Right atrium auricular region (tissue), 2 donors: ENCODE data around the gene AP3S2. TPM values are rescaled to one million over a fixed set of nuclear protein-coding genes. Genes with fewer than 3 reads are reported as not detected.

Experiments
- DNase-seq: peaks from one replicate; pipeline ENCODE4 v3.0.0-alpha.2; 2019; ENCODE audit warnings: low spot score
- H3K27ac ChIP-seq, 2 donors: fragments of 200-600 bp; sonication (generic); 1 replicate in 1 of 2; 2 replicates in 1 of 2; pipeline ENCODE4 v1.5.1; 2016 to 2019
- H3K27me3 ChIP-seq, 2 donors: fragments of 200-600 bp; sonication (generic); one replicate each; pipeline versions ENCODE4 v1.5.1 to v1.6.0; 2017 to 2019
- H3K36me3 ChIP-seq: fragments of 200-600 bp; sonication (generic); one replicate; pipeline ENCODE4 v1.5.1; 2016
- H3K4me1 ChIP-seq, 2 donors: fragments of 200-600 bp; sonication (generic); one replicate each; pipeline versions ENCODE4 v1.5.1 to v1.6.0; 2017 to 2019
- H3K4me3 ChIP-seq, 2 donors: fragments of 200-600 bp; sonication (generic); 1 replicate in 1 of 2; 2 replicates in 1 of 2; pipeline ENCODE4 v1.5.1; 2017 to 2019; ENCODE audit warnings: mild to moderate bottlenecking in 1 of 2, moderate library complexity in 1 of 2
- H3K9me3 ChIP-seq, 2 donors: fragments of 200-600 bp; sonication (generic); one replicate each; pipeline ENCODE4 v1.5.1; 2019
- CTCF ChIP-seq, 2 donors: fragments of 200-600 bp; sonication (generic); IDR thresholded peaks; one replicate each; pipeline ENCODE4 v1.5.1; 2019; ENCODE audit warnings: antibody characterized with exemption in 2 of 2
- total RNA-seq, 2 donors: library from RNA; depleted of rRNA; stranded (reverse); fragments of >200 nt; gene quantifications; one replicate each; pipeline ENCODE4 v1.1.0, GENCODE V29; 2016

Gene AP3S2
- total RNA-seq, 2 donors from 2014 or later = 42.1 to 65.9 TPM

DNA sequence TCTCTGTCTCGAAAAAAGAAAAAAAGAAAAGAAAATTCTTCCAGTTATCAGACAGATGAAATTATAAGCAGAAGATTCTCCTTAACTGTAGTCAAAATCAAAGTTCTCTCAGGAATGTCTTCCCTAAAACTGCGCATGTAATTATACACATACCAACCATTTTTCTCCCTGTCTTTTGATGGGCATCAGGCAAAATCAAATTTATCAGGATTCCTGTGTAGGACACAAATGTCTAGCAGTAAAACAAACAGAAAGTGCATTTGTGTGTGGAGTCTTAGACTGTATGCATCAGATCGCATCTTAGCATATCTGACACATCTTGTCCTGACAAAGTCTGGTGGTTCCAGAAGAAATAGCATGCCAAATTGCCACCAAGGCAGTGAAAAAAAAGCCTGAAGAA is 22.9 kb upstream of the AP3S2 start:
- Histone ChIP-seq H3K9me3 (no peaks in the 10 kb centered on the region), H3K4me1 (peaks cover 0 to 13% of the 10 kb centered on the region in 2 donors), H3K4me3 (no peak overlapping the region), H3K36me3 (no peaks in the 10 kb centered on the region), H3K27ac (no peak overlapping the region), H3K27me3 (no peaks in the 10 kb centered on the region)
- no peak for DNase-seq
- no peak for TF ChIP-seq CTCF (IDR thresholded peaks at IDR 0.05)

DNA sequence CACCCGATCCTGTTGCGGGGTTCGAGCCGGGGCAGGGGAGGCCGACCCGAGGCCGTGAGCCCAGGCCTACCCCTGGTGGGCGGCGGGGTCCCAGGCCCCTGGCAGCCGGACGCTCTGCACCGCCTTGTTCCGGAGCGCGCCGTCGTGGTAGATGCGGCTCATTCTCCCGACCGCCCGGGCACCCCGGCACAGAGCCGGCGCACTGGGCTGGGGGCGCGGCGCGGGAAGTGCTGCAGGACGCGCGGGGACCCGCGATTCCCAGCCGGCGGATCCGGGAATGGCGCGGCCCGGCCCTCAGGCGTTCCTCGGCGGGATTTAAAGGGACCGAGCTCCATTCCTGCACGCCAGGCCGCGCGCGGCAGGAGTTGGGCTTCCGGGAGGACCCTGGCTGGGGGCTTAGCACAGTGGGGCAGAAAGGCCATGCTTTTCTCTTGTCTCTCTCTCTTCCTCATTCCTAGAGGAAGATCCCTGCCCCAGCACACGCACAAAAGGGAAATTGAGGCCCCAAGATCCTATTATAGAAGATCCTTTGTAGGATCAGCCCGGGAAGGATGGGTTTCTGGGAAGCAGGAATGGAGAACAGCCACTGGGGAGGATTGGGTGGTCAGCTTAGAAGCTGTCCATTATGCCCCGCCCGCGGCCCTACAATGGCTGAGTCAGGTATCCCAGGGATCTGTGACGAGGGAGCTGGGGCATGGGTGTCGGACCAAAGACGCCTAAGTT is 19.0 kb upstream of the AP3S2 start, which contains the start of gene ARPIN:
Gene ARPIN (minus strand): TSS at position 279 of the 723 bp plus-strand sequence. CDS start 117 bp downstream, at position 162.
- H3K36me3 ChIP-seq = peaks cover 2% of the 10 kb centered on the region
- H3K27me3 ChIP-seq = no peaks in the 10 kb centered on the region
- no peak for DNase-seq
- peak within 1 kb of the TSS; percentile 58 to 84 for H3K27ac ChIP-seq
- H3K4me3 ChIP-seq = peak within 1 kb of the TSS; percentile 62 to 88
- H3K9me3 ChIP-seq = no peaks in the 10 kb centered on the region
- peaks cover 0 to 16% of the 10 kb centered on the region in 2 donors for H3K4me1 ChIP-seq
- TF ChIP-seq CTCF (IDR thresholded peaks at IDR 0.05) = no peak

- peak; percentile 66 for DNase-seq
- Histone ChIP-seq H3K27me3 (no peaks in the 10 kb centered on the region), H3K4me3 (peak overlapping the region; percentile 62 to 88), H3K27ac (peak overlapping the region; percentile 58 to 84), H3K4me1 (peaks cover 0 to 16% of the 10 kb centered on the region in 2 donors), H3K9me3 (no peaks in the 10 kb centered on the region), H3K36me3 (peaks cover 5% of the 10 kb centered on the region)
- TF ChIP-seq CTCF (IDR thresholded peaks at IDR 0.05) = no peak
These were observed 18.4 kb upstream of the AP3S2 start for GRCh38 chr15:89912145-89912673.

GRCh38 chr15:89910891-89911626 is 17.3 kb upstream of the AP3S2 start:
- Histone ChIP-seq H3K4me3 (no peak overlapping the region), H3K4me1 (peaks cover 0 to 16% of the 10 kb centered on the region in 2 donors), H3K27ac (no peak overlapping the region), H3K36me3 (peaks cover 9% of the 10 kb centered on the region), H3K27me3 (no peaks in the 10 kb centered on the region), H3K9me3 (no peaks in the 10 kb centered on the region)
- DNase-seq = no peak
- no peak for TF ChIP-seq CTCF (IDR thresholded peaks at IDR 0.05)

- TF ChIP-seq CTCF (IDR thresholded peaks at IDR 0.05) = no peak
- H3K4me1 ChIP-seq = peaks cover 0 to 16% of the 10 kb centered on the region in 2 donors
- H3K36me3 ChIP-seq = peaks cover 9% of the 10 kb centered on the region
- DNase-seq = no peak
- no peak overlapping the region for H3K27ac ChIP-seq
- H3K9me3 ChIP-seq = no peaks in the 10 kb centered on the region
- no peak overlapping the region for H3K4me3 ChIP-seq
- no peaks in the 10 kb centered on the region for H3K27me3 ChIP-seq
These were observed 15.8 kb upstream of the AP3S2 start for GRCh38 chr15:89909611-89910010.
